Hematopoietic multipotent progenitor cell treated with erythropoietin and hydrocortisone succinate and interleukin-3 and kit ligand, for 8 days (in vitro differentiated cells): ENCODE data around the gene TMEM273.

Experiments used
- DNase-seq: peaks from one replicate; pipeline ENCODE4 v3.0.0-alpha.2; 2015

Gene TMEM273

GRCh38 chr10:49114718-49115014, 73.5 kb downstream of the TMEM273 start:
- DNase-seq, result no peak

DNA sequence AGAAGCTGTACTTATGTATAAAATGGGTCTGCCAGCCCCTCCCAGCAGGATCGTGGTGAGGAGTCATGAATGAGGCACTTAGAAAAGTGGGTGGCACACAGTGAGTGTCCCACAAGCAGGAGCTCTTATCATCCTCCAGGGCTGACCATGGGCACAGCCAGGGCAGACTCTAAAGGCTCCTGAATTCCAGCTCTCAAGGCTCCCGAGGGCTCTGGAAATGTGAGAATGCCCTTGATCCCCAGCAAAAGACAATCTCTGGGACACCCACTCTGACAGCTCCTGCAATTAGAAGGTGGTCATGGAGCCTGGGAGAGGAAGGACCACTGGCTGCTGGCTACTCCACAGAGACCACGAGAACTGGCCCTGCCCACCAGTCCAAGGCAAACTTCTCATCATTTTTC, 74.5 kb downstream of the TMEM273 start:
- DNase-seq, result no peak

DNA sequence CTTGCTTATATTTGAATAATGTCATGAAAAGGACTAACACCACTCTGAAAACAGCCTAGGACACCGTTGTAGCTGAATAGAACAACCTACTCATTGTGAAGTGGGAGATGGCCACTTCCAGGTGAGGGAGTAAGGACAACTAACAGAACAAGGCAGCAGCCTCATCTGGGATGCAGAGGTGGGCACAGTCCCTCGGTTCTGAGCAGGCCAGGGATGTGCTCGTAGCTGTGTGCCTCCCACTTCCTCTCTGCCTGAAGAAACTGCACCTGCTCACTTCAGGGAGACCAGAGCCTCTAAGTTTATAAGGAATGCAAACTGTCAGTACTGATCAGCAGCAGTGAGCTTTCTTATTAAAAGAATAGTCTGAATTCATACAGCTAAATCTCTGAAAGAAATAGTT, 75.3 kb downstream of the TMEM273 start:
- DNase-seq, result no peak

DNA sequence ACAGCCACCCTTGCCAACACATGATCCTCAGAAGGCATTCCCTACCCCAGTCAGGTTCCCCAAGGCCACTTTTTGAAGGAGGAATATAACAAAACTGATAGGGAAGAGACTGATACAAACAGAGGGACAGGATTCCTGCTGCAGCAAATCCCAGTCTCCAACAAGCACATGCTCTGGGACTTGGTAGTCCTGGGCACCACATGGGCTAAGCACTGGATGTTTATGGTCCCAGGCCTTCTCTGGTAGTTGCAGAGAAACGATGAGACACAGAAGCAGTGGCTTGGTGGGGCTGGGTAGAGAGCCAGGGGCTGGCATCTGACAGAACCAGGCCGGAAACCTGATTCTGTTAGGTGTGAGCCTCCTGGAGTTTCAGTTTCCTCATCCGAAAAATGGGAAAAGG, 76.1 kb downstream of the TMEM273 start:
- DNase-seq, result no peak

GRCh38 chr10:49111320-49111698, 76.9 kb downstream of the TMEM273 start:
- DNase-seq, result no peak

- DNase-seq, result no peak
These were observed 77.4 kb downstream of the TMEM273 start for GRCh38 chr10:49110684-49111319.

DNA sequence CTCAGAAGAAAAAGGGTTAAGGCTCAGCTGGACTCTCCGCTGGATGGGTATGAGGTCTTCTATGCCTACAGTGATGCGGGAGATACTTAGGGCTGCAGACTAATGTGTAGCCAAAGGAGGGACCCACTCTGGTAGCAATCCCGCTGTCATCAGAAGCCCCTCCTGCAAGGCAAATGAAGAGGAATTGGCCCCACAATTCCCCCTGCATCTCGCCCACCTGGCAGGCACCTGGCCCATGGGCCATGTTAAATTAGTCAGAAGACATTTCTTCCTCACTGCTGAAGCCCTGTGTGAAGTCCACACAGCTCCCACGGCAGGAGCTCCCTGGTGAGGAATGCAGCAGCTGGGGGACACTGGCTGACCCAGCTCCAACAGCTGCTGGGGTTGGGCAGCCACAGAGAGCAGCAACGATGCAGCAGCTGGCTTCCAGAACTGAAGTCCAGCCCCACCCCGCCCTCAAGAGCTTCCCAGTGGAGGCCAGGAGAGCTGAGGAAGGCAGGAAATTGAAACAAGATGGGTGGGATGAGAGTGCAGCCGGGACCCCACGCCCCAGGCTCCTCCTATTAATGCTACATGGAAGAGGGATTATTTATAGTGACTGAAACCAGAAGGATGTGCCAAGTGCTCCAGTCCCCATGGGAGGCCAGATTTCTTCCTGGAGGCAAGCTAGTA, 78.4 kb downstream of the TMEM273 start:
- no peak for DNase-seq

DNA sequence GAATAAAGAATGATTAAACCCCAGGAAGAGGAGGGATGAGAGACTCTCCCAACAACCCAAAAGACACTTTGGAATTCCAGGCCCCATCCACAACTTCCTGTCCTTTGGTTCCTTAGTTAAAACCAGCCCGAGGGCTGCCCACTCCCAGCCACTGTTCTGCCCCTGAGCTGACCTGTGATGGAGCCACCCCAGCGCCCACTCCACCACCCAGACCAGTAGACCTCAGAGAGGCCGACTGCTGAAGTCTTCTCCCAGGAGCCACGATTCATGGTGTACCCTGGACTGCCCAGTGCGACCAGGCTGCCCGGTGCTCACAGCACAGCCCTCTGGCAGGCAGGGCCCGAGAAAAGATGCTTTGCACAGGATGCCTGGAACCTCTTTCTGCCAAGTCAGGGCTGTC, 79.5 kb downstream of the TMEM273 start:
- DNase-seq, result no peak

- no peak for DNase-seq
These were observed 80.3 kb downstream of the TMEM273 start for GRCh38 chr10:49107887-49108267.

DNA sequence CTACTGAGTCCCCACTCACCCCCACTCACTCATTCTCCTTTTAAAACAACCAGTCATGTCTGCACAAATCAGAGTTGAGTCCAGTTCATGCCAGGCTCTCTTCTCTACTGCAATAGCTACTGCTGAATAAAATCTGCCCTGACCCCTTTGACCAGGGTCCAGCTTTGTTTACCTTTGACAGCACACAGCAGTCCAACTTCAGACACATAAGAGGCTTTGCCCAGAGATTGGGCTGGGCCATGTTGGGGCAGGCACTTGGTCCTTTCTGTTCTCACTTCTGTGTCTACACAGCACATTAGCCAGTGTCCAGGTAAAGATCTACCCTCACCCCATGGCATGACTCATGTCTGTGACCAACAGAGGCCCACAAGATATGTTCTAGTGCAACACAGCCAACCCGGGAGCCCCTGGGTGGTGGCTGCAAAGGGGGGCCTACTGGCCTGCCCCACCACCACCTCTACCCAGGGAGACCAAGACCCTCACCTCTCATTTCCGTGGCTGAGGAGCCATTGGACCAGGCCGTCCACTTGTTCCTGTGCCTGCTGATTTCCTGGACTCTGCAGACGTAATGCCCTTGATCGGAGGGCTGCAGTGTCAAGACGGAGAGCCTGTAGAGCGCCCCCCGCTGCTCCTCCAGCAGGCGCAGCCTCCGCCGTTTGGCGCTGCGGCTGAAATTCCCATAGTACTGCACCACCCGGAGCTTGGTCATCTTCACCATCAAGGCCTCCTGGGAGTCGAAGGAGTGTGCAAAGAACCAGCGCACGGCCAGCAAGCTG, 80.9 kb downstream of the TMEM273 start:
- no peak for DNase-seq

DNA sequence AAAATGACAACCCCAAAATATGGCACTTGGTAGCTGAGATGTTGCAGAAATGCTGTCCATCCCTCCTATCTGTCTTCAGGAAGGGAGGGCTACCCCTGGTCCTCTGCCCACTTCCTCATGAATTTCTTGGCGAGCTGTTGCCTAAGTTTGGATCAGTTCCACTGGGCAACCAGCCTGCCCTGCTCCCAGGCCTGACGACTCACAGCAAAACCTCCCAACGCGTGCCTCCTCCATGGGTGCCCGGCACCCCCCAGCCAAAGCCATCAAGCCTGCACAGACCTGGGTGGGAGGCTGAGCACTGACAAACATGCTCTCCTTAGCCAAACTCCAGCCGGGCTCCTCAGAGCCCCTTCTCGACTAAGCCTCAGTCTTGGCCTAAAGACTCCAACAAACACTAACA, 81.7 kb downstream of the TMEM273 start:
- DNase-seq, result no peak

- no peak for DNase-seq
These were observed 83.1 kb downstream of the TMEM273 start for GRCh38 chr10:49105076-49105475.
